ENCODE measurements around the gene SEMA6A. TPM values are rescaled to one million over a fixed set of nuclear protein-coding genes. Genes with fewer than 3 reads are reported as not detected.

Gene SEMA6A
- total RNA-seq, 2 donors from 2014 or later, result 7.4 to 11.4 TPM

DNA sequence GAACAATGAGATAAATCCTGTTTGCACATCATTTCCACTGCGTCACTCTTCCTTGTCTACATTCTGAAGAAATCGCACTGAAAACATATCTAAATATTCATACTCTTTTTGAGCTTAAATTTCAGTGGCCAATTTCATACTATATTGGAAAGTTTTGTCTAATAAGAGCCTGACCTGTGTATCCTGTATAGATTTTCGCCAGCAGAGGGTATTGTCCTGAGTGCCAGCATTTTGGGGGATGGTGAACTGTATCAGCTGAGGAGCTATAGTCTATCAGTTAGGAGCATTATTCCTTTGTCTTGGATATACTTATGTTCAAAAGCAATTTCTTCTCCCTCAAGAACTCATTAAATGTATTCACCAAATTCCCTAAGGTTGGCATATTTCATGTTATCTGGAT lies 102.3 kb downstream of the SEMA6A start:
- Histone ChIP-seq H3K27ac (no peak overlapping the region), H3K27me3 (replicated peaks; ENCODE audit: insufficient read depth) (no peaks in the 10 kb centered on the region), H3K9me3 (peaks cover 11% of the 10 kb centered on the region), H3K36me3 (peaks cover 1% of the 10 kb centered on the region), H3K4me1 (ENCODE audit: control insufficient read depth in 1 of 2, low read depth in 2 of 2) (no peaks in the 10 kb centered on the region), H3K4me3 (no peak overlapping the region)
- TF ChIP-seq, protein P1, sequence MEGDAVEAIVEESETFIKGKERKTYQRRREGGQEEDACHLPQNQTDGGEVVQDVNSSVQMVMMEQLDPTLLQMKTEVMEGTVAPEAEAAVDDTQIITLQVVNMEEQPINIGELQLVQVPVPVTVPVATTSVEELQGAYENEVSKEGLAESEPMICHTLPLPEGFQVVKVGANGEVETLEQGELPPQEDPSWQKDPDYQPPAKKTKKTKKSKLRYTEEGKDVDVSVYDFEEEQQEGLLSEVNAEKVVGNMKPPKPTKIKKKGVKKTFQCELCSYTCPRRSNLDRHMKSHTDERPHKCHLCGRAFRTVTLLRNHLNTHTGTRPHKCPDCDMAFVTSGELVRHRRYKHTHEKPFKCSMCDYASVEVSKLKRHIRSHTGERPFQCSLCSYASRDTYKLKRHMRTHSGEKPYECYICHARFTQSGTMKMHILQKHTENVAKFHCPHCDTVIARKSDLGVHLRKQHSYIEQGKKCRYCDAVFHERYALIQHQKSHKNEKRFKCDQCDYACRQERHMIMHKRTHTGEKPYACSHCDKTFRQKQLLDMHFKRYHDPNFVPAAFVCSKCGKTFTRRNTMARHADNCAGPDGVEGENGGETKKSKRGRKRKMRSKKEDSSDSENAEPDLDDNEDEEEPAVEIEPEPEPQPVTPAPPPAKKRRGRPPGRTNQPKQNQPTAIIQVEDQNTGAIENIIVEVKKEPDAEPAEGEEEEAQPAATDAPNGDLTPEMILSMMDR (IDR thresholded peaks at IDR 0.05), result no peak
- DNase-seq (ENCODE audit: low spot score) (no peak), ATAC-seq (ENCODE audit: insufficient number of reproducible peaks, low FRiP score, low read depth) (no peak)

DNA sequence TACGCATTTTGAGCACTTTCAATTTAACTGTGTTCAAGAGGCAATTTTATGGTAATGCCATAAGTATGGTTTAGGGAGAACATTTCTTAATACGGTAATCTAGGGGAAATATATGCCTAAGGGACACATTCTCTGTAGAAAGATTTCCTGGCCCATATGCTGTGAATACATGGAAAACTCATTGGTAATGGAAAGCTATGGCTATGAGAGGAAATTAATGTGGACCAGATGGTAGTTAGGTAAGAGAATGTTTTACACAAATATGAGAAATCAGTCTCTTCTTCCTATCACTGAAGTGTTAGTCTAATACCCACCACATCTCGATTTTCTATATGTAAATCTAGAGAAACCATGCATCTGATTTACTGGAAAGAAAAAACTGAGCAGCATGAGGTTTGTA lies 105.0 kb downstream of the SEMA6A start:
- DNase-seq (ENCODE audit: low spot score), result no peak
- Histone ChIP-seq H3K27me3 (replicated peaks; ENCODE audit: insufficient read depth) (no peaks in the 10 kb centered on the region), H3K27ac (no peak overlapping the region), H3K36me3 (no peaks in the 10 kb centered on the region), H3K9me3 (no peaks in the 10 kb centered on the region), H3K4me1 (ENCODE audit: control insufficient read depth in 1 of 2, low read depth in 2 of 2) (no peaks in the 10 kb centered on the region), H3K4me3 (no peak overlapping the region)
- TF ChIP-seq, protein P1 (IDR thresholded peaks at IDR 0.05), result no peak
- no peak for ATAC-seq (ENCODE audit: insufficient number of reproducible peaks, low FRiP score, low read depth)

DNA sequence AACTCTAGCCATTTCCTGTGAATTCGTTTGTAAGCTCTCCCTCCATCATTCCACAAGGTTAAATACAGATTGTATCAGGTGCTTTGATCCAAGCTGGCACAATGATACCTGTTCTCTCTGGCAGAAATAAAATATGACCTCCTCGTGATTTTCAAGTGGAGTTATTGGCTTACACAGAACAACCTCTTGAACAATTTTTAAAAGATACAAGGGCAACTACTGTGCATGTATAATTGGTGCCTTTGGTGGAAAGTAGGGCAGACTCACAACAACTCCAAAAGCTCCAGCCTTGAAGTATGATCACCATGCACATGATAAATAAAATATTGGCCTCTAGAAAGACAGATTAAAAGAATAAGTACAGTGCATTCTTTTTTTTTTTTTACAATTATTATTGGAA lies 106.0 kb downstream of the SEMA6A start:
- Histone ChIP-seq H3K27ac (no peak overlapping the region), H3K27me3 (replicated peaks; ENCODE audit: insufficient read depth) (no peaks in the 10 kb centered on the region), H3K4me3 (no peak overlapping the region), H3K9me3 (no peaks in the 10 kb centered on the region), H3K36me3 (no peaks in the 10 kb centered on the region), H3K4me1 (ENCODE audit: control insufficient read depth in 1 of 2, low read depth in 2 of 2) (no peaks in the 10 kb centered on the region)
- TF ChIP-seq, protein P1 (IDR thresholded peaks at IDR 0.05), result no peak
- no peak for DNase-seq (ENCODE audit: low spot score)
- no peak for ATAC-seq (ENCODE audit: insufficient number of reproducible peaks, low FRiP score, low read depth)

DNA sequence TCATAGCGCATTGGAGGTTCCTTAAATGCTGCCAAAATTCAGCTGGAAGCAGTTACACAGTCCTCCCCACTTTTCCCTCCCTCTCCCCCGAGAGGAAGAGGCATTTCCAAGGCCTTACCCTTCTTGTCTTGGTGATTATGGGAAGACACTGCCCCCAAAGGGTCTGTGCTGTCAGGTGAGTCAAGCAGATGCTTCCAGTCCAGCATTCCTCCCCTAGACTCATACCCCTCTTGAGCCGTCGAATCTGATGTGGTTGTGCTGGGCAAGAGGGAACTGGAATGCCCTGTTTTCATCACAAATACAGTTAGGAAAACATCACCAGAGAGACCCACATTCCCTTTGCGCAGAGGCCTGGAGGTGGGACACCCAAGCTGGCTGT lies 107.2 kb downstream of the SEMA6A start:
- no peak for ATAC-seq (ENCODE audit: insufficient number of reproducible peaks, low FRiP score, low read depth)
- no peaks in the 10 kb centered on the region for H3K36me3 ChIP-seq
- DNase-seq (ENCODE audit: low spot score), result no peak
- H3K4me3 ChIP-seq, result no peak overlapping the region
- no peaks in the 10 kb centered on the region for H3K4me1 ChIP-seq (ENCODE audit: control insufficient read depth in 1 of 2, low read depth in 2 of 2)
- H3K27ac ChIP-seq, result no peak overlapping the region
- no peaks in the 10 kb centered on the region for H3K27me3 ChIP-seq (replicated peaks; ENCODE audit: insufficient read depth)
- TF ChIP-seq, protein P1 (IDR thresholded peaks at IDR 0.05), result no peak
- no peaks in the 10 kb centered on the region for H3K9me3 ChIP-seq

DNA sequence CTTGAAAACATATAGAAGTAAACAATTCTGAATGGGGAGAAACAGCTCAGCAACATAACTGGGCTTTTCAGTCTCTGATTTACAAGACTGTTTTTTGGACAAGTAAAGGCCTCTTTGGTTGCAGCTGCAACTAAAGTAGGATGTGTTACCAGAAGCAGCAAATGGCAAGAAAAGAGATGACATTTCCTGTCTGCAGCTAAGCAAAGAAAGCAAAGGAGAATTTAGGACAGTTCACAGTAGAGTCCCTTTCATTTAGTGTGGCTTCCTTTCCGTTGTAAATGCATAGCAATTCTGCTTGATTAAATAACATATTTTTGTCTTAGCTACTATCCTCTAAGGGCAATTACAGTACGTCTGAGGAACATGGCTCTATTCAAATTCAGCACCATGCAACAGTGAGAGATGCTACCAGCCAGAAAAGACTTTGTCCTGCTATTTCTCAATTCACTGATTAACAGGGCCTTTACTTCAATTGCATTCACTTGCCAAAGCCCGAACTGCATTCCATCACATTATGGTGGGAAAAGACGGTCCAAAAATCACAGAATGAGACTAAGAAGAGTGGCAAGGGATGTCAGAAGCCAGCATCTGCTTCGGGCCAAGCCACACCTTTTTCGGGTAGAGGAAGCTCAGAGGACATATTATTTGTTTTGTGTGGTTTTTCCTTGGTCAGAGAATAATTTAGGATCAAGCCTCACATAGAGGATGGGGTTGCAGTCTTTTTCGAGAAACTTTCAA lies 107.7 kb downstream of the SEMA6A start:
- DNase-seq (ENCODE audit: low spot score), result no peak
- no peak for ATAC-seq (ENCODE audit: insufficient number of reproducible peaks, low FRiP score, low read depth)
- Histone ChIP-seq H3K36me3 (no peaks in the 10 kb centered on the region), H3K4me3 (no peak overlapping the region), H3K9me3 (no peaks in the 10 kb centered on the region), H3K27ac (no peak overlapping the region), H3K4me1 (ENCODE audit: control insufficient read depth in 1 of 2, low read depth in 2 of 2) (no peaks in the 10 kb centered on the region), H3K27me3 (replicated peaks; ENCODE audit: insufficient read depth) (no peaks in the 10 kb centered on the region)
- TF ChIP-seq, protein P1 (IDR thresholded peaks at IDR 0.05), result no peak
